ENCODE measurements around the gene JHY. TPM values are rescaled to one million over a fixed set of nuclear protein-coding genes. Genes with fewer than 3 reads are reported as not detected.

Gene JHY
- total RNA-seq, 2 experiments from 2014 or later: not detected

DNA sequence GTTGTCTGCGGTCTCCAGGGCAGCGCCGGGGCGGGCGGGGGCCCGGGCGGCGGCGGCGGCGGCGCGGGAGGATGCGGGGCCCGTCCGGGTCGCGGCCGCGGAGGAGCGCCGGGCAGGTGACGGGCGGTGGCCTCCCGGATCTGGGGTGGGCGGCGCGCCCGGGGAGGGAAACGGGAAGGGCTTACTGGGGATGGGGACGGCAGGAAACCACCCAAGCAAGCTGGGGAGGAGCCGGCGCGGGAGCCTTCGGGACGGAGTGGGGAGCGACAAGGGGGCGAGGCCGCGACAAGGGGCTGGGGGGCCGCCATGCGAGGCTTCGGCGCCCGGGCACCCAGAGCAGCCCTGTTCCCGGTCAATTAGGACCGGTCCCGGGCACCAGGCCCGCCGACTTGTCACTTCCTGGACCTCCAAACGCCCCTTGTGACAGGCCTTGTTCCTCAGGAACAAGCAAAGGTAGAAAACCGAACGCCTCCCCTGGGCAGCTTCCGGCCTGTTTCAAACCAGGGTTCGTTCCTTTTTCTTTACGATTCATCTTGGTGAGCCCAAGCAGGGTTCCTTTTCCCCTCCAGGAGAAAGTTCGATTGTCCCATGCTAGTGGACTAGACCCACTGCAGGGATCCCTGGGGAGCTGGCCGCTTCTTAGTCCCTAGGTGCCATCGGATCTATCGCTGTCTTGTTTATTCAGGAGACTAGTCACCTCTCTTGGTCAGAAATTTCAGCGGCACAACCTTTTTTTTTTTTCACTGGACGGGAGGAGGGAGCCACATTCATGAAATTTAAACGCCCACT, 492 bp downstream of the JHY start:
- no peak overlapping the region for H3K4me2 ChIP-seq (ENCODE audit: low read length)
- intact Hi-C loops (cut with micrococcal nuclease; ENCODE audit: unreplicated experiment): no loop called here

DNA sequence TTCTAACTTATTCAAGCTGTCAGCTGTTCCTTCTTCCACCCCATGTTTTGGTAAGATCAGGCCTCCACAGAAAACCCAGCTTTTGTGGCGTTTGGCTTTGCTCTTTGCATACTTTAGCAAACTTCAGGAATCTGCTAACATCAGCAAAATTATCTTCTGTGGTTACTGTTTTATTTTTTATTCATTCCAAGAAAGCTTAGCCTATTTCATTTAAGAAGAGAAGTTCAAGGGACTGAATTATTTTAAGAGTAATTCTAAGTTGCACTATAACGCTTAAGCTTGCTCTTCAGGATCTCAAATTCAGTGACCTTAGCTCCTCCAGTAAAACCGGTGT, 1.1 kb downstream of the JHY start:
- Histone ChIP-seq H3K79me2 (ENCODE audit: insufficient read depth, low read depth, low read length) (no peaks in the 10 kb centered on the region), H3K4me2 (ENCODE audit: low read length) (no peak overlapping the region), H3K9me2 (ENCODE audit: insufficient read depth, low read length) (no peaks in the 10 kb centered on the region), H4K20me1 (ENCODE audit: insufficient read depth, low read length) (no peaks in the 10 kb centered on the region), H2AFZ (ENCODE audit: low read length) (no peak overlapping the region), H3K36me3 (ENCODE audit: insufficient read depth, low read length) (no peaks in the 10 kb centered on the region), H3K4me1 (ENCODE audit: insufficient read depth, low read length, poor library complexity, severe bottlenecking) (no peaks in the 10 kb centered on the region), H3K27ac (ENCODE audit: low read depth, low read length, poor library complexity, severe bottlenecking) (no peak overlapping the region), H3K4me3 (ENCODE audit: low read depth, low read length, poor library complexity, severe bottlenecking) (no peak overlapping the region), H3K9me3 (ENCODE audit: low read length) (no peaks in the 10 kb centered on the region)
- ChIA-PET CTCF (ENCODE audit: unreplicated experiment) (no interaction called here), POLR2A (no interaction called here)
- BruUV-seq (replicated peaks): no TSS peak
- TF ChIP-seq, protein P1, sequence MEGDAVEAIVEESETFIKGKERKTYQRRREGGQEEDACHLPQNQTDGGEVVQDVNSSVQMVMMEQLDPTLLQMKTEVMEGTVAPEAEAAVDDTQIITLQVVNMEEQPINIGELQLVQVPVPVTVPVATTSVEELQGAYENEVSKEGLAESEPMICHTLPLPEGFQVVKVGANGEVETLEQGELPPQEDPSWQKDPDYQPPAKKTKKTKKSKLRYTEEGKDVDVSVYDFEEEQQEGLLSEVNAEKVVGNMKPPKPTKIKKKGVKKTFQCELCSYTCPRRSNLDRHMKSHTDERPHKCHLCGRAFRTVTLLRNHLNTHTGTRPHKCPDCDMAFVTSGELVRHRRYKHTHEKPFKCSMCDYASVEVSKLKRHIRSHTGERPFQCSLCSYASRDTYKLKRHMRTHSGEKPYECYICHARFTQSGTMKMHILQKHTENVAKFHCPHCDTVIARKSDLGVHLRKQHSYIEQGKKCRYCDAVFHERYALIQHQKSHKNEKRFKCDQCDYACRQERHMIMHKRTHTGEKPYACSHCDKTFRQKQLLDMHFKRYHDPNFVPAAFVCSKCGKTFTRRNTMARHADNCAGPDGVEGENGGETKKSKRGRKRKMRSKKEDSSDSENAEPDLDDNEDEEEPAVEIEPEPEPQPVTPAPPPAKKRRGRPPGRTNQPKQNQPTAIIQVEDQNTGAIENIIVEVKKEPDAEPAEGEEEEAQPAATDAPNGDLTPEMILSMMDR (conservative IDR thresholded peaks at IDR 0.05; ENCODE audit: low read length): no peak
- DNase-seq (ENCODE audit: low spot score): no peak
- intact Hi-C loops (cut with micrococcal nuclease; ENCODE audit: unreplicated experiment): no loop called here

More for the DNA sequence above, 492 bp downstream of the JHY start:
- H2AFZ ChIP-seq (ENCODE audit: low read length): no peak overlapping the region
- POLR2A ChIA-PET: no interaction called here
- DNase-seq (ENCODE audit: low spot score): no peak
- H3K4me3 ChIP-seq (ENCODE audit: low read depth, low read length, poor library complexity, severe bottlenecking): no peak overlapping the region
- no peaks in the 10 kb centered on the region for H3K36me3 ChIP-seq (ENCODE audit: insufficient read depth, low read length)
- H3K79me2 ChIP-seq (ENCODE audit: insufficient read depth, low read depth, low read length): no peaks in the 10 kb centered on the region
- no peak overlapping the region for H3K27ac ChIP-seq (ENCODE audit: low read depth, low read length, poor library complexity, severe bottlenecking)
- no peaks in the 10 kb centered on the region for H4K20me1 ChIP-seq (ENCODE audit: insufficient read depth, low read length)
- TF ChIP-seq, protein P1 (conservative IDR thresholded peaks at IDR 0.05; ENCODE audit: low read length): no peak
- no peak for TF ChIP-seq EZH2phosphoT487 (IDR thresholded peaks at IDR 0.05; ENCODE audit: borderline replicate concordance, low read depth, low read length)
- no peaks in the 10 kb centered on the region for H3K4me1 ChIP-seq (ENCODE audit: insufficient read depth, low read length, poor library complexity, severe bottlenecking)
- H3K9me2 ChIP-seq (ENCODE audit: insufficient read depth, low read length): no peaks in the 10 kb centered on the region
- CTCF ChIA-PET (ENCODE audit: unreplicated experiment): no interaction called here
- BruUV-seq (replicated peaks): no TSS peak
- H3K9me3 ChIP-seq (ENCODE audit: low read length): no peaks in the 10 kb centered on the region

DNA sequence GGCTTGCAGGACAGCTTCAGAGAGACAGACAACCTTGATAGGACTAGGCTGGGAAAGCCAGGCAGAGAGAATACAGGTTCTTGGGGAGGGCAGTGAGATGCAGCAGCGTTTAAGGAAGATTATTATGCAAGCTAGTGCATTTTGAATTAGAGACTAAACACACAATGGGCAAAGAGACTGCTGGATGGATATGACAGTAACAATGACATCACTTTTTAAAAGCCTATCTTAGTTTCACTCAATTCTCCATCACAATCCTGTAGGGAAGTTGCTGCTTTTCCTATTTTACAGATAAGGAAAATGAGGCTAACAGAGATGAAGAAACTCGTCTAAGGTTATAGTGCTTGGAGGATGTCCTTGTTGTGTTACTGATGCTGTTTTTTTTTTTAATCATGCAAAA, 5.6 kb downstream of the JHY start:
- TF ChIP-seq, protein P1 (conservative IDR thresholded peaks at IDR 0.05; ENCODE audit: low read length): no peak
- no peak for TF ChIP-seq EZH2phosphoT487 (IDR thresholded peaks at IDR 0.05; ENCODE audit: borderline replicate concordance, low read depth, low read length)
- no peaks in the 10 kb centered on the region for H3K36me3 ChIP-seq (ENCODE audit: insufficient read depth, low read length)
- H4K20me1 ChIP-seq (ENCODE audit: insufficient read depth, low read length): no peaks in the 10 kb centered on the region
- no peak overlapping the region for H2AFZ ChIP-seq (ENCODE audit: low read length)
- no peak overlapping the region for H3K27ac ChIP-seq (ENCODE audit: low read depth, low read length, poor library complexity, severe bottlenecking)
- ChIA-PET POLR2A (interaction anchor here (0.6 kb wide), 2 partner anchors 126 to 1738 kb away, joined by 5 read pairs; no protein-coding TSS in a partner anchor), CTCF (ENCODE audit: unreplicated experiment) (no interaction called here)
- no peaks in the 10 kb centered on the region for H3K9me2 ChIP-seq (ENCODE audit: insufficient read depth, low read length)
- H3K9me3 ChIP-seq (ENCODE audit: low read length): no peaks in the 10 kb centered on the region
- H3K4me1 ChIP-seq (ENCODE audit: insufficient read depth, low read length, poor library complexity, severe bottlenecking): no peaks in the 10 kb centered on the region
- no peak overlapping the region for H3K4me2 ChIP-seq (ENCODE audit: low read length)
- H3K4me3 ChIP-seq (ENCODE audit: low read depth, low read length, poor library complexity, severe bottlenecking): no peak overlapping the region
- BruUV-seq (replicated peaks): no TSS peak
- DNase-seq (ENCODE audit: low spot score): no peak
- intact Hi-C loops (cut with micrococcal nuclease; ENCODE audit: unreplicated experiment): no loop called here
- H3K79me2 ChIP-seq (ENCODE audit: insufficient read depth, low read depth, low read length): no peaks in the 10 kb centered on the region

Measured in OCI-LY7 (cell line).